Stimulated activated CD4-positive, alpha-beta T cell treated with anti-CD3 and anti-CD28 coated beads, Interleukin-15, amount 100 ng/mL, for 24 hours (primary cell): ENCODE measurements around the gene OR6K6.

Source experiments
- DNase-seq: peaks from one replicate; pipeline ENCODE4 v3.0.0-alpha.2; 2020

Gene OR6K6

DNA sequence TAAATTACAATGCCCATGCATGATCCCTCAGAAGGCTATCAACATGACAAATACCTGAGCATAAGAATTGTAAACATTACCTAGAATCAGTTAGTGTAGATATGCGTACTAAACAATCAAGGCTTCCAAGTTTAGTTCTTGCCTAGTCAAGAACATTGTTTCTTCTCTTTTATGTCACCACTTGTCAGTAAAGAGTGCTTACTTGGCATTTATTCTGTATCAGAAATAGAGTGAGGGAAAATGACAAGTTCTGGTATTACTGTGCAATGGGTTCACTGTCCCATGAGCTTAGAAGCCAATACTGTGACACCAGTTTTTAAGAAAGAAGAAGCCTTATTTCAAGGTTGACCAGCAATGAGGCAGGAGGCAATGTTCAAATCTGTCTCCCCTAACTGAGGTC, 49.2 kb downstream of the OR6K6 start:
- no peak for DNase-seq
